Stimulated activated CD4-positive, alpha-beta T cell treated with anti-CD3 and anti-CD28 coated beads, Interleukin-15, amount 100 ng/mL, for 24 hours (primary cell): ENCODE results near the gene GALNT11.
"Not testable (repeated sequence)": the region's sequence is repeated elsewhere in the genome, so short reads cannot be mapped to it uniquely, and the experiment has no call there.

ENCODE experiments used
- DNase-seq: peaks from one replicate; pipeline ENCODE4 v3.0.0-alpha.2; 2020

Gene GALNT11

DNA sequence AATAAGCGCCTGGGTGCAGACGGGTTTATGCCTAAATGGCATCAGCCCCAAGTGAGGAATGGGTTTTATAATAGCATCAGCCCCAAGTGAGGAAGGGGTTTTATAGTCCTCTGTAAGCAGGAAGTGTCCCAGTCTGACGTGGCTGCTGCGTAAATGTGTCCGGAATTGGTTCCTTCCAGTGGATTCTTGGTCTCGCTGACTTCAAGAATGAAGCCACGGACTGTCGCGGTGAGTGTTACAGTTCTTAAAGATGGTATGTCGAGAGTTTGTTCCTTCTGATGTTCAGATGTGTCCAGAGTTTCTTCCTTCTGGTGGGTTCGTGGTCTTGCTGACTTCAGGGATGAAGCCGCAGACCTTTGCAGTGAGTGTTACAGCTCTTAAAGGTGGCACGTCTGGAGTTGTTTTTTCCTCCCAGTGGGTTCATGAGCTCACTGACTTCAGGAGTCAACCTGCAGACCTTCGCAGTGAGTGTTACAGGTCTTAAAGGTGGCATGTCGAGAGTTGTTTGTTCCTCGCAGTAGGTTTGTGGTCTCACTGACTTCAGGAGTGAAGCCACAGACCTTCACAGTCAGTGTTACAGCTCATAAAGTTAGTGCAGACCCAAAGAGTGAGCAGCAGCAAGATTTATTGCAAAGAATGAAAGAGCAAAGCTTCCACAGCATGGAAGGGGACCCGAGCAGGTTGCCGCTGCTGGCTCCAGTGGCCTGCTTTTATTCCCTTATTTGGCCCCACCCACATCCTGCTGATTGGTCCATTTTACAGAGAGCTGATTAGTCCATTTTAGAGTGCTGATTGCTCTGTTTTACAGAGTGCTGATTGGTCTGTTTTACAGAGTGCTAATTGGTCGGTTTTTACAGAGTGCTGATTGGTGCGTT, 2.3 kb downstream of the GALNT11 start:
- not testable (repeated sequence) for DNase-seq

DNA sequence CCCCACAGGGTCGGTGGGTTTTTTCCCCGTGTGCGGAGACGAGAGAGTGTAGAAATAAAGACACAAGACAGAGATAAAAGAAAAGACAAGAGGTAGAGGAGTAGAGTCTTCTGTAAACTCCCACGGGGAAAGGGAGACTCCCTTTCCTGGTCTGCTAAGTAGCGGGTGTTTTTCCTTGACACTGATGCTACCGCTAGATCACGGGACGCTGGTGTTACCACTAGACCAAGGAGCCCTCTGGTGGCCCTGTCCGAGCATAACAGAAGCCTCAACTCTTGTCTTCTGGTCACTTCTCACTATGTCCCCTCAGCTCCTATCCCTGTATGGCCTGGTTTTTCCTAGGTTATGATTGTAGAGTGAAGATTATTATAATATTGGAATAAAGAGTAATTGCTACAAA, 4.6 kb downstream of the GALNT11 start:
- DNase-seq = peak; percentile 24

- not testable (repeated sequence) for DNase-seq
Measured at GRCh38 chr7:152030639-152031038, 5.2 kb downstream of the GALNT11 start.

DNA sequence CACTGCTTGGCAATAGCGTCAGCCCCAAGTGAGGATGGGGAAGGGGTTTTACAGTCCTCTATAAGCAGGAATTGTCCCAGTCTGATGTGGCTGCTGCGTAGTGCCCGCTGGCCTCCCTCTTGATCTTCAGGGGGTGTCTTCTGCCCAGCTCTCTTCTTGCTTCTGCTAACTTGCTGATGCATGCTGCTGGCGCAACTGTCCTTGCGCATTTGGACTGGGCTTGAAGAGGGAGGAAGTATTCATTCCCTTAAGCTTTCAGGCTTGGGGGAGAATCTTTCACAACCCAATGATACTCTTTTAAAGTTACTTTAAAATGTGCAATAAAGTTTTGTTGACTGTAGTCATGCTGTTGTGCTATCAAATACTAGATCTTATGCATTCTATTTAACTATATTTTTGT, 10.3 kb downstream of the GALNT11 start:
- DNase-seq = no peak

DNA sequence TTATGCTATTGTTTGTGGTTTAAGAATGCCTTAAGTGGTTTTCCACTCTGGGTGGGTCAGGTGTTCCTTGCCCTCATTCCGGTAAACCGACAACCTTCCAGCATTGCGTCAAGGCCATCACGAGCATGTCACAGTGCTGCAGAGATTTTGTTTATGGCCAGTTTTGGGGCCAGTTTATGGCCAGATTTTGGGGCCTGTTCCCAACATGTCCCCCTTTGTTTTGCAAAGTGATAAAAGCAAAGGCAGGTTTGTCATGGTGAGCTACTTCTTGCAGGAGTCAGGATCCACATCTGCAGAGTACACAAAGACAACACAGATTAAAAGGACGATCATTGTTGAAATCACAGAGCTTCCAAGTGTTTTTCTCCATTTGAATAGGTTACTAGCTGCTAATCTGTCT, 12.9 kb downstream of the GALNT11 start:
- DNase-seq = not testable (repeated sequence)

GRCh38 chr7:152043086-152043485, 17.6 kb downstream of the GALNT11 start:
- DNase-seq = not testable (repeated sequence)

DNA sequence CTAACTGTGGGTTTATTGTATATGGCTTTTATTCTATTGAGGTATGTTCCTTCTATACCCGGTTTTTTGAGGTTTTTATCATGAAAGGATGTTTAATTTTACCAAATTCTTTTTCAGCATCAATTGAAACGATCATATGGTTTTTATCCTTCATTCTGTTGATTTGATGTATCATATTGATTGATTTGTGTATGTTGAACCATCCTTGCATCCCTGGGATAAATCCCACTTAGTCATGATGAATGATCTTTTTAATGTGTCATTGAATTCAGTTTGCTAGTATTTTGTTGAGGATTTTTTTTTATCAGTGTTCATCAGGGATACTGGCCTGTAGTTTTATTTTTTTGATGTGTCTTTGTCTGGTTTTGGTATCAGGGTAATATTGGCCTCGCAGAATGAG, 19.4 kb downstream of the GALNT11 start:
- not testable (repeated sequence) for DNase-seq

- DNase-seq = no peak
Measured at GRCh38 chr7:152046531-152046930, 21.1 kb downstream of the GALNT11 start.

GRCh38 chr7:152048051-152048450, 22.6 kb downstream of the GALNT11 start:
- no peak for DNase-seq

- DNase-seq = no peak
Measured at GRCh38 chr7:152050547-152050971, 25.1 kb downstream of the GALNT11 start.

GRCh38 chr7:152051968-152052367, 26.5 kb downstream of the GALNT11 start:
- no peak for DNase-seq

GRCh38 chr7:152052771-152053170, 27.3 kb downstream of the GALNT11 start:
- no peak for DNase-seq

GRCh38 chr7:152054367-152055230, 29.1 kb downstream of the GALNT11 start:
- no peak for DNase-seq

GRCh38 chr7:152056621-152057274, 31.3 kb downstream of the GALNT11 start:
- no peak for DNase-seq

DNA sequence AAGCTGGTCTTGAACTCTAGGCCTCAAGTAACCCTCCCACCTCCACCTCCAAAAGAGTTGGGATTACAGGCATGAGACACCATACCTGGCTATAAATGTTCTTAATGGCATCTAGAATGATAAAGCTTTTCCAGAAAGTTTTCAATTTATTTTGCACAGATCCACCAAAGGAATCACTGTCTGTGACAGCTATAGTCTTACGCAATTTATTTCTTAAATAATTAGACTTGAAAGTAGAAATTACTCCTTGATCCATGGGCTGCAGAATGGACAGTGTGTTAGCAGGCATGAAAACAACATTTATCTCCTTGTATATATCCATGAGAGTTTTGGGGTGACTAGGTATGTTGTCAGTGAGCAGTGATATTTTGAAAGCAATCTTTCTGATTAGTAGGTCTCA, 33.8 kb downstream of the GALNT11 start:
- DNase-seq = no peak

DNA sequence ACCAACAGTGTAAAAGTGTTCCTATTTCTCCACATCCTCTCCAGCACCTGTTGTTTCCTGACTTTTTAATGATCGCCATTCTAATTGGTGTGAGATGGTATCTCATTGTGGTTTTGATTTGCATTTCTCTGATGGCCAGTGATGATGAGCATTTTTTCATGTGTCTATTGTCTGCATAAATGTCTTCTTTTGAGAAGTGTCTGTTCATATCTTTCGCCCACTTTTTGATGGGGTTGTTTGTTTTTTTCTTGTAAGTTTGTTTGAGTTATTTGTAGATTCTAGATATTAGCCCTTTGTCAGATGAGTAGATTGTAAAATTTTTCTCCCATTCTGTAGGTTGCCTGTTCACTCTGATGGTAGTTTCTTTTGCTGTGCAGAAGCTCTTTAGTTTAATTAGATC, 35.6 kb downstream of the GALNT11 start:
- not testable (repeated sequence) for DNase-seq

GRCh38 chr7:152063192-152063591, 37.7 kb downstream of the GALNT11 start:
- DNase-seq = not testable (repeated sequence)

DNA sequence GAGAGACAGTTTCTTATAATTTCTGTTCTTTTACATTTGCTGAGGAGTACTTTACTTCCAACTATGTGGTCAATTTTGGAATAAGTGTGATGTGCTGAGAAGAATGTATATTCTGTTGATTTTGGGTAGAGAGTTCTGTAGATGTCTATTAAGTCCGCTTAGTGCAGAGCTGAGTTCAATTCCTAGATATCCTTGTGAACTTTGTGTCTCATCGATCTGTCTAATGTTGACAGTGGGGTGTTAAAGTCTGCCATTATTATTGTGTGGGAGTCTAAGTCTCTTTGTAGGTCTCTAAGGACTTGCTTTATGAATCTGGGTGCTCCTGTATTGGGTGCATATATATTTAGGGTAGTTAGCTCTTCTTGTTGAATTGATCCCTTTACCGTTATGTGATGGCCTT, 38.3 kb downstream of the GALNT11 start:
- not testable (repeated sequence) for DNase-seq

DNA sequence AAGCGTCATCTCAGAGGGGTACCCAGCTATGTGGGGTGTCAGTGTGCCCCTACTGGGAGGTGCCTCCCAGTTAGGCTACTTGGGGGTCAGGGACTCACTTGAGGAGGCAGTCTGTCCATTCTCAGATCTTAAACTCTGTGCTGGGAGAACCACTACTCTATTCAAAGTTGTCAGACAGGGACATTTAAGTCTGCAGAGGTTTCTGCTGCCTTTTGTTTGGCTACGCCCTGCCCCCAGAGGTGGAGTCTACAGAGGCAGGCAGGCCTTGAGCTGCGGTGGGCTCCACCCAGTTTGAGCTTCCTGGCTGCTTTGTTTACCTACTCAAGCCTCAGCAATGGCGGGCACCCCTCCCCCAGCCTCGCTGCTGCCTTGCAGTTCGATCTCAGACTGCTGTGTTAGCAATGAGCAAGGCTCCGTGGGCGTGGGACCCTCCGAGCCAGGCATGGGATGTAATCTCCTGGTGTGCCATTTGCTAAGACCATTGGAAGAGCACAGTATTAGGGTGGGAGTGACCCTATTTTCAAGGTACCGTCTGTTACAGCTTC, 40.4 kb downstream of the GALNT11 start:
- not testable (repeated sequence) for DNase-seq

DNA sequence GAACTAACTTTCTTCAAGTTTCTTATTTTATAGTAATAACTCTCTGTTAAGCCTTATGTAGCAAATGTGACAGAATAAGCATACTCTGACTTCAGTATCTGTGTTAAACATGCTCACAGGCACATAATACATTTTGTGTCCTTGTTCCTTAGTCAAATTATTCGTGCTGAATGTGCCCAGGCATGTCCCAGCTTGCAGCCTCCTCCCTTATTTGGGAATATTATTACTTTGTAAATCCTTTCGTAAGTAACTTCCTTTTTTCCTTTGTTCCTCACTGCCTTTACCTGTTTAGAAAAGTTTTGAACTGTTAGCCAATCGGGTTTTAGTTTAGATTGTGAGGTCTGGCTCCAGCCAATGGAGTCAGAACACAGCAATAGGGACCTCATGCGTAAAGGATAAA, 46.9 kb downstream of the GALNT11 start:
- no peak for DNase-seq

GRCh38 chr7:152073352-152073751, 47.9 kb downstream of the GALNT11 start:
- DNase-seq = no peak

DNA sequence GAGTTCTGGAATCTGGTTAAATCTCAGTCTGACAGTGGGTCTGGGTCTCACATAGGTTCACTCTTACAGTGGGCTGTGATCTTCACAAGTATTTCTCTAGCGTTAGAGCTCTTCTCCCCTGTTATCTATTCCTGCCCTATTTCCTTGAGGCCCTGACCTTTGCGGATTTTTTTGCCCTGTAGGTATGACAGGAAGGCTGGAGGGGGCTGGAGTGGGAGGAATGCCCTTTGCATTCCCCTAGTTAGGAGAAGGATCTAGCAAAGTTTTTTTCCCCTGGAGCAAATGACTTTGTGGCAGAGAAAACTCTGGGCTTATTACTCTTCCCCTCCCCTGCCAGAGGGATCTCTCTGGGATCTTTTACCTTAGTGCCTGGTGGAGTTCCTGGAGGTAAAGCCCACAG, 49.2 kb downstream of the GALNT11 start:
- DNase-seq = no peak

- not testable (repeated sequence) for DNase-seq
Measured at GRCh38 chr7:152075379-152075778, 49.9 kb downstream of the GALNT11 start.
